Stomach (tissue), 9 donors: ENCODE data around the gene ACAT2. TPM values are rescaled to one million over a fixed set of nuclear protein-coding genes. Genes with fewer than 3 reads are reported as not detected.
"Not testable (repeated sequence)": the region's sequence is repeated elsewhere in the genome, so short reads cannot be mapped to it uniquely, and the experiment has no call there.

Experiments
- DNase-seq, 2 donors: peaks; one replicate each; pipeline versions ENCODE4 v3.0.0 to v3.0.0-alpha.2; 2013 to 2019
- H3K27ac ChIP-seq, 5 donors: fragments of 200-600 bp in 4 of 5; sonication (generic) in 4 of 5; one replicate each; pipeline ENCODE4 v1.5.1; 2013 to 2019; ENCODE audit warnings: mild to moderate bottlenecking in 1 of 5, moderate library complexity in 1 of 5
- H3K27me3 ChIP-seq, 3 donors: fragments of 200-600 bp; sonication (generic); one replicate each; pipeline ENCODE4 v1.5.1; 2017 to 2019; ENCODE audit warnings: mixed run types in 1 of 3
- H3K36me3 ChIP-seq, 4 donors: fragments of 200-600 bp; sonication (generic); 1 replicate in 3 of 4; 2 replicates in 1 of 4; pipeline ENCODE4 v1.5.1; 2016 to 2019
- H3K4me1 ChIP-seq, 4 donors: fragments of 200-600 bp; sonication (generic); one replicate each; pipeline ENCODE4 v1.5.1; 2016 to 2019
- H3K4me3 ChIP-seq, 4 donors: fragments of 200-600 bp; sonication (generic) in 3 of 4; one replicate each; pipeline ENCODE4 v1.5.1; 2016 to 2019; ENCODE audit warnings: mild to moderate bottlenecking in 1 of 4
- H3K9me3 ChIP-seq, 4 donors: fragments of 200-600 bp; sonication (generic); one replicate each; pipeline ENCODE4 v1.5.1; 2016 to 2019
- EP300 ChIP-seq: sonication (generic); formaldehyde crosslinking; IDR thresholded peaks from one replicate; pipeline ENCODE4 v1.6.1; 2017; ENCODE audit warnings: antibody characterized with exemption
- POLR2A ChIP-seq, 4 donors: fragments of 450-650 bp; IDR thresholded peaks; one replicate each; pipeline ENCODE4 v1.6.1; 2016; ENCODE audit warnings: antibody characterized with exemption in 4 of 4, control low read depth in 2 of 4, mild to moderate bottlenecking in 1 of 4, moderate library complexity in 1 of 4
- POLR2AphosphoS5 ChIP-seq, 3 donors: sonication (generic); formaldehyde crosslinking; IDR thresholded peaks; one replicate each; pipeline ENCODE4 v1.6.1; 2016; ENCODE audit warnings: antibody characterized with exemption in 3 of 3
- WGBS, 5 donors: extraction: QIAGEN DNeasy Blood & Tissue Kit in 3 of 5; methylation state at CpG; one replicate each; pipeline versions ENCODE4 v1.1.5 to v1.1.7; 2013 to 2018; 5-methylcytosine and 5-hydroxymethylcytosine counted together
- intact Hi-C: fragments of 100-400 bp; cut with DNase I; formaldehyde crosslinking; loops from one replicate; pipeline ENCODE4 v1.15.1; 2023; ENCODE audit warnings: low total_unique reads
- polyA plus RNA-seq, 3 donors: library from polyadenylated mRNA; stranded (reverse); fragments of 200-250 nt; gene quantifications; one replicate each; pipeline ENCODE4 v1.2.3, GENCODE V29; 2013
- total RNA-seq, 5 donors: library from RNA; depleted of rRNA; stranded (reverse); fragments of >200 nt; gene quantifications; one replicate each; pipeline versions ENCODE4 v1.1.0 to v1.2.3, GENCODE V29; 2014 to 2016
- TF ChIP-seq, protein P1 (sequence below), 7 experiments: fragments of 450-650 bp in 4 of 7; fragments of 200-600 bp in 3 of 7; sonication (generic) in 3 of 7; IDR thresholded peaks; one replicate each; pipeline ENCODE4 v1.5.1; 2016 to 2019; ENCODE audit warnings: antibody characterized with exemption in 7 of 7, control low read depth in 2 of 7, mild to moderate bottlenecking in 1 of 7
- donor health status: healthy with polysubstance abuse.
- donor health status: Bipolar disorder and iron deficiency.
- donor health status: healthy.

ACAT2 gene
- total and polyA plus RNA-seq, 8 donors = 0.58 to 82.1 (median 22.7) TPM

DNA sequence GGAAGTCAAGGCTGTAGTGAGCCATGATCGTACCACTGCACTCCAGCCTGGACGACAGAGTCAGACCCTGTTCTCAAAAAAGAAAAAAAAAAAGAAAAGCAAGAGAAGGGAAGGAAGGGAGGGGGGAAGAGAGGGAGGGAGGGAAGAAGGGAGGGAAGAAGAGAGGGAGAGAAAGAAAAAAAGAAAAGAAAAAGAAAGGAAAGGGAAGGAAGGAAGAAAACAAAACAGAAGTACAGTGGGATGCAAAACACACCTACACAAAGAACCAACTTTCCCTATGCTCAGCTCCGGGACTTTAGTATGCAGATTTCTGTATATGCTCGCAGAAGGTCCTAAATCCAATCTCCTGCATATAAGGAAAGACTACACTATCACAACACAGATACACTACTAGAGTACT, 37.1 kb upstream of the ACAT2 start:
- intact Hi-C loops = no loop called here
- Histone ChIP-seq H3K27me3 (no peaks in the 10 kb centered on the region), H3K4me3 (no peak overlapping the region), H3K4me1 (peaks cover 9 to 36% (median 27%) of the 10 kb centered on the region in 4 donors), H3K9me3 (no peaks in the 10 kb centered on the region), H3K27ac (no peak overlapping the region), H3K36me3 (peaks cover 0 to 6% (median 0%) of the 10 kb centered on the region in 4 donors)
- no peak for TF ChIP-seq EP300
- TF ChIP-seq POLR2AphosphoS5 (IDR thresholded peaks at IDR 0.05) = no peak
- TF ChIP-seq, protein P1, sequence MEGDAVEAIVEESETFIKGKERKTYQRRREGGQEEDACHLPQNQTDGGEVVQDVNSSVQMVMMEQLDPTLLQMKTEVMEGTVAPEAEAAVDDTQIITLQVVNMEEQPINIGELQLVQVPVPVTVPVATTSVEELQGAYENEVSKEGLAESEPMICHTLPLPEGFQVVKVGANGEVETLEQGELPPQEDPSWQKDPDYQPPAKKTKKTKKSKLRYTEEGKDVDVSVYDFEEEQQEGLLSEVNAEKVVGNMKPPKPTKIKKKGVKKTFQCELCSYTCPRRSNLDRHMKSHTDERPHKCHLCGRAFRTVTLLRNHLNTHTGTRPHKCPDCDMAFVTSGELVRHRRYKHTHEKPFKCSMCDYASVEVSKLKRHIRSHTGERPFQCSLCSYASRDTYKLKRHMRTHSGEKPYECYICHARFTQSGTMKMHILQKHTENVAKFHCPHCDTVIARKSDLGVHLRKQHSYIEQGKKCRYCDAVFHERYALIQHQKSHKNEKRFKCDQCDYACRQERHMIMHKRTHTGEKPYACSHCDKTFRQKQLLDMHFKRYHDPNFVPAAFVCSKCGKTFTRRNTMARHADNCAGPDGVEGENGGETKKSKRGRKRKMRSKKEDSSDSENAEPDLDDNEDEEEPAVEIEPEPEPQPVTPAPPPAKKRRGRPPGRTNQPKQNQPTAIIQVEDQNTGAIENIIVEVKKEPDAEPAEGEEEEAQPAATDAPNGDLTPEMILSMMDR (IDR thresholded peaks at IDR 0.05) = no peak
- TF ChIP-seq POLR2A (IDR thresholded peaks at IDR 0.05) = no peak
- WGBS, 5 donors = 93 to 97% (median 97%) methylated on average over 4 of the region's 4 CpGs
- DNase-seq = no peak

DNA sequence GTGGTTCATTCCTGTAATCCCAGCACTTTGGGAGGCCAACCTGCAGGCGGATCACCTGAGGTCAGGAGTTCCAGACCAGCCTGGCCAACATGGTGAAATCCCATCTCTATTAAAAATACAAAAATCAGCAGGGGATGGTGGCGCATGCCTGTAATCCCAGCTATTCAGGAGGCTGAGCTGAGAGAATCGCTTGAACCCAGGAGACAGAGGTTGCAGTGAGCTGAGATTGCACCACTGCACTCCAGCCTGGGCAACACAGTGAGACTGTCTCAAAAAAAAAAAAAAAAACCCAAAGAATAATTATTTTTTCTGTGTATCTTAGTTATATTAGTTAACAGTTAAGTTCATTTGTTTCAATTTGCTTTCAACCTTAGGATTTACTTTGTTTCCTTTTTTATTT, 36.6 kb upstream of the ACAT2 start:
- peak overlapping the region in 1 of 5 donors; percentile 100 for H3K27ac ChIP-seq
- H3K9me3 ChIP-seq, H3K36me3 ChIP-seq, H3K4me3 ChIP-seq, DNase-seq, H3K27me3 ChIP-seq, intact Hi-C loops: not testable (repeated sequence)
- H3K4me1 ChIP-seq = peaks cover 13 to 41% (median 31%) of the 10 kb centered on the region in 4 donors
- 96 to 98% (median 97%) methylated on average over 3 of the region's 3 CpGs for WGBS, 5 donors

DNA sequence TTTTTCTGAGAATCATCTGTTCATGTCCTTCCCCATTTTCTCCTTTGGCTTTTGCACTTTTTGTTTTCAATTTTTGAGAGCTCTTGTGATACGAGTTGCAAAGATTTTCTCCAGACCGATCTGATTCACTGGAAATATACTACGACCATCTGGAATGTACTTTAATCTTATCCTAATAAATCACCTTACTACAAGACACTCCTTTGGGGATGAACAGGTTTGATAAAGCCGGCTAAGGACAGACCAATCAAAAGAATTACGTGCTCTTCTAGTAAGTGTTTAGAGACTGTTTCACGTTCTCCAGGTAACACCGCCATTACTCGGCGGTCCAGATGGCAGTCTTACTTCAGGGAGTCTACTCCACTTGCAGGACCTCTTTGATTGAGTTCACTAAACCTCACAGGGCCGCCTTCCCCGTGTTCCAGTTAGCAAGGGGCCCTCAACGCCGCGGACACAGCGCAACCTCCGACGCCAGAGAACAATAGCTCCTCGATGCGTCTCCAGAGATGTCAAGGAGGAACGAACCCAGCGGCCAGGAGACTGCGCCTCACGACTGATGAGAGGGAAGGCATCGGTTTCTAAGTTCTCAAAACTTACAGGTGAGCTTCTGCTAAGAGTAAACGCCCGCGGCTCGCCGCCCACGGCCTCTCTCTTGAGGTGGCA, 35.5 kb upstream of the ACAT2 start:
- H3K27ac ChIP-seq = peak overlapping the region; percentile 97 to 100 (median 99)
- WGBS, 5 donors = 0 to 1% (median 1%) methylated on average over 23 to 30 of the region's 30 CpGs
- no peaks in the 10 kb centered on the region for H3K27me3 ChIP-seq
- peaks cover 24 to 53% (median 40%) of the 10 kb centered on the region in 4 donors for H3K4me1 ChIP-seq
- peaks cover 0 to 6% (median 0%) of the 10 kb centered on the region in 4 donors for H3K36me3 ChIP-seq
- peak overlapping the region; percentile 65 to 96 (median 84) for H3K4me3 ChIP-seq
- no peaks in the 10 kb centered on the region for H3K9me3 ChIP-seq
- DNase-seq = no peak
- intact Hi-C loops = no loop called here
- TF ChIP-seq POLR2AphosphoS5 (IDR thresholded peaks at IDR 0.05) = no peak
- TF ChIP-seq, protein P1 (IDR thresholded peaks at IDR 0.05) = no peak
- no peak for TF ChIP-seq EP300
- no peak for TF ChIP-seq POLR2A (IDR thresholded peaks at IDR 0.05)

DNA sequence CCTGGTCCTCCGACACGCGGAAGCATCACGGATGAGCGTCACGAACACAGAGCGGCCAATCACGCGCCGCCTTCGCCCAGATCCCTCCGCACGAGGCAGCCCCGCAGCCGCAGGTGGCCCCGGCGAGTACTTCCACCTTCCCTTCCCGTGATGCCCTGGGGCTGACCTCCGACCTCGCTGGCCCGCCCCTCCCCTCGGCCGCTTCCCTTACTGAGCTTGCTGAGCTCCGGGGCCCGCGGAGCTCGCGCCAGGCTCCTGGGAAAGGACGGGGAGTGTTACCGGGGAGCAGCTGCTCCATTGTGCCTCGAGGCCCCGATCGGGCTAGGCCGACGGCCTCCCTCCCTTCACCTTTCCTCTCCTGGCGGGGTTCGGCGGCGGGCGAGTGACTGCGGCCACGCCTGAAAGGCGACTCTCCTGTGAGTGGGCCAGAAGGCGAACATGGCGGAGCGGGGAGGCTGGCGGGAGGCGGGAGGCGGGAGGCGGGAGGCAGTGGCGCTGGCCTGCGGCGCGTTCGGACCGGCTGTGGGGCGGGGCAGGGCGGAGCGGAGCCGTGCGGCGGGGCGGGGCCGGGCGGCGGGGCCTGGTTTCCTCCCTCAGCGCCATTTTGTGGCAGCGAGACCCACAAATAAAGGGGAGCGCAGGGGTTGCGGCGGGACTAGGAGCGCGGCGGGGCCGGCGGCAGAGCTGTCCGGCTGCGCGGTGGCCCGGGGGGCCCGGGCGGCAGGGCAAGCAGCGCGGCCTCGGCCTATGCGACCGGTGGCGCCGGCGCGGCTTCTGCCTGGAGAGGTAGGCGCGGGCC, 34.7 kb upstream of the ACAT2 start, which contains the start of gene WTAP:
TSS of gene WTAP (plus strand) at position 589 of the 799 bp plus-strand sequence. CDS start 8,760 bp downstream, outside the sequence.
- Histone ChIP-seq H3K4me1 (peaks cover 30 to 60% (median 44%) of the 10 kb centered on the region in 4 donors), H3K27me3 (no peaks in the 10 kb centered on the region), H3K9me3 (no peaks in the 10 kb centered on the region), H3K36me3 (peaks cover 0 to 6% (median 0%) of the 10 kb centered on the region in 4 donors), H3K4me3 (peak within 1 kb of the TSS; percentile 65 to 96 (median 84)), H3K27ac (peak within 1 kb of the TSS; percentile 97 to 100 (median 99))
- TF ChIP-seq POLR2AphosphoS5 (IDR thresholded peaks at IDR 0.05) (peak; percentile 94 to 97 (median 95)), POLR2A (IDR thresholded peaks at IDR 0.05) (peak in 2 of 4 donors; percentile 37 to 69), EP300 (no peak)
- TF ChIP-seq, protein P1 (IDR thresholded peaks at IDR 0.05) = no peak
- intact Hi-C loops = no loop called here
- peak; percentile 97 to 99 for DNase-seq
- 0 to 1% (median 1%) methylated on average over 28 to 93 of the region's 93 CpGs for WGBS, 5 donors
